Measurements from ENCODE around the gene ATP5PO. TPM values are rescaled to one million over a fixed set of nuclear protein-coding genes. Genes with fewer than 3 reads are reported as not detected.

ATP5PO gene
- total RNA-seq: 143 TPM

GRCh38 chr21:33915368-33916199 is at the start of gene ATP5PO:
Gene ATP5PO (minus strand): TSS chr21:33915804. CDS start chr21:33915763, 41 bp downstream.

Other genes with a start within 250 kb of the ATP5PO start
- gene MRPS6, start 157.8 kb upstream of the ATP5PO start, total RNA-seq: 44.3 TPM
- gene SLC5A3, start 157.8 kb upstream of the ATP5PO start, total RNA-seq: 58.7 TPM

Data from metanephros (tissue), 1 donor.